Epidermal melanocyte (primary cell): ENCODE measurements around the gene TTC7B.
A peak's percentile ranks its signal among the peaks of the same experiment; 100 is the strongest.
"Not testable (repeated sequence)": the region's sequence is repeated elsewhere in the genome, so short reads cannot be mapped to it uniquely, and the experiment has no call there.

Source experiments
- DNase-seq: peaks from one replicate; pipeline ENCODE4 v3.0.0; 2011; ENCODE audit warnings: low spot score; ENCODE audit not compliant: insufficient read length

Gene TTC7B

DNA sequence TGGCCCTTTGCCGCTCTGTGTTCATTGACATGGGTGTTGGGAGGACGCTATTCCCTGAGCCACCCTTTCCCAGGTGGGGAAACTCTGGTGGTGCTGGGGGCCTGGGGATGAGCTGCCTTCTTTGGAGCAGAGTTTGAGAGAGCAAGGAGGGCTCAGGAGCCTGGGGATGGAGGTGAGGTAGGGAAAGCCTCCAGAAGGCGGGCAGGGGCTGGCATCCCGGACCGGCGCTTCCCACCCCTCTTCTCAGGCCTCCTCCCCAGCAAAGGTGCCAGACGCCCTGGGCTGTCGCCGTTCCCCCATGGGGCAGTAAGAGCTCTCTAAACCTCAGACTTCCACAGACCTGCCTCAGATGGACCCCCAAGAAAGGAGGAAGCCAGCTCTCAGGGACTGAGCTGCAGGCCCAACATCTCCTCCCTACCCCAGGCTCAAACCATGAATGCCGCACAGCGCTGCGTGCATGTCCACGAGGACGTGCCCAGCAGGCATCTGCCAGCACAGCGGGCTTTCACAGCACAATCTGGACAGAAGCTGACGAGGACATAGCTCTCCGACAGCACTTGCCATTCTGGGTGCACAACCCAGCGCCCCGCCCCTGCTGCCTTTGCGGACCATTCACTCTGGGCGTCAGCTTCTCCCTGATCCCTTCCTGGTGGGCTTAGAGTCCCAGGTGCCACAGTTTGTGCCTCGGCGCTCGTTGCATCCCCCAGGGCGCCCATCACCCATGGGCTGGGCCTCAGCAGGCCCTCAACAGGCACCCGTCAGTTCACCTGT is 14.9 kb upstream of the TTC7B start:
- no peak for DNase-seq

DNA sequence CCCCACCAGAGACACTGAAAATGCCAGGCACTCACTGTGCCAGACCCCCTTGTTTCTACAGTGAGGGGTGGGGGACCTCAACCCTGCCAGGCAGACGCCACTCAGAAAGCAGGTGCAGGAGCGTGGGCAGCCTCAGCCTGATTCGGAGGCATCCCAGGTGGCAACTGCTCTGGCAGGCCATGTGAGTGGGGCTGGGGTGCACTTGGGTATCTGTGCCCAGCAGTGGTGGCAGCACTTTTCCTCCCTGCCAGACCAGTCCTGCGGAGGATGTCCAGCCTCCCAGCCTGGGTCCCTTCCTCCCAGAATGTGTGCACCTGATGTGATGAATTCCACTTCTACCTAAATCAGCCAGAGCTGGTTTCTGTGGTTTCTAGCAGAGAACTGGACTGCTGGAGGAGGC is 13.4 kb upstream of the TTC7B start:
- no peak for DNase-seq

DNA sequence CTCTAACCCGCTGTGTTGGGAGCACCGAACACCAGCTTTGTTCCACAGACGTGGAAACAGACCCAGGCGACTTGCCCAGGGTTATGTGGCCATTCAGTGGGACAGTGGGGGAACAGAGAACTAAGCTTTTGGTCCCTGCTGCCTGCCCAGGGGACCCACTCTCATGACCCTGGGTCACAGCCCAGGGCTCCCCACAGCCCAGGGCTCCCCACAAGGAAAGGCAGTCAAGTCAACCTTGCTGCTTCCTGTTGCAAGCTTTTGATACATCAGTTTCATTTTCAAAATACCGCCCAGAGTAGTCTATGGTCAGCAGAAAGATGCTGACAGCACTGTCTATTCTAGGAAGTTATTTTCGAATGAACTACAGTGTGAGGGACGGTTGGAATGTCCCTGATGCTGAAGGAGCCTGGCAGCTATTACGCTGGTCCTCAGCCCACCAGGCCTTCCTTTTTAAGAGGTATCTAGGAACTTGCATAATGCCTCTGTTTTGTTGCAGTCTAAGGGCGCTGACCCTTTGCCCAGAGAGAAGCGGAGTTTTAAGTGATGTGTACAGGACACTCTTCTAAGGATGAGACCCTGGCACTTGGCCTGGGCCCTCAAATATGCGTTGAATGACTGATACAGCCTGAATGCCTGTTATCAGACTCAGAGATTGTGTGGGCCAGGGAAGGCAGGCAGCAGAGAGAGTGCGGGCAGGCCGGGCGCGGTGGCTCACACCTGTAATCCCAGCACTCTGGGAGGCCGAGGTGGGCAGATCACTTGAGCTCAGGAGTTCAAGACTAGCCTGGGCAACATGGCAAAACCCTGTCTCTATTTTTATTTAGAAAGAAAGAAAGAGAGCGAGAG is 12.6 kb upstream of the TTC7B start:
- no peak for DNase-seq

DNA sequence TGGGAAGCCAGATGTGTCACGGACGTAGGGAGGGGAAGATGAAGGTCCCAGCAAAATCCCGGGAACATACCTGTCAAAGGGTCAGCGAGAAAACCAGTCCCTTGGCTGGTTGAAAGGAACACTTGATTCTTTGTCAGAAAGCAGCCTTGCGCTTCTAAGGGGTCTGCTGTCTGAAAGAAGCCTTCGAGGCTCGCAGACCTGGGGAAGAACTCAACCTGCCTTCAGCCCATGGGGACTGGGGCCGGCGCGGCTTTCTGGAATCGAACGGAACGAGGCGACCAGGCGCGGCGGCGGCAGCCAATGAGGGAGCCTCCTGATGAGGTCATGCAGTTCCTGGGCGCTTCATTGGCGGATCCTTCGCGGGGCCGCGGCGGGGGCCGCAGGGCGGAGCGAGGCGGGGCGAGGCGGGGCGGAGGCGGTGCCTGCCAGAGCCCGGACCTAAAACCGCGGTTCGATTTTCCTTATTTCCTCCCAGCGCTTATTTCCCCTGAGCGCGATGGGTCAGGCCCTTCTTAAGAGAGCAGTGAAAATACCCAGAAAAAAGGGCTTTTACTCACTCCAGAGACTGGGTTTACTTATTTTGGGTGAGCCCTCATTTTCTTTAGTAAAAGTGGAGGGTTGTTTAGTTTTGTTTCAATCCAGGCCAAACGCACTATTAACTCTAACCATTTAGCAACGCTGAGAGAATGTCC is 11.8 kb upstream of the TTC7B start:
- DNase-seq, result peak; percentile 98

DNA sequence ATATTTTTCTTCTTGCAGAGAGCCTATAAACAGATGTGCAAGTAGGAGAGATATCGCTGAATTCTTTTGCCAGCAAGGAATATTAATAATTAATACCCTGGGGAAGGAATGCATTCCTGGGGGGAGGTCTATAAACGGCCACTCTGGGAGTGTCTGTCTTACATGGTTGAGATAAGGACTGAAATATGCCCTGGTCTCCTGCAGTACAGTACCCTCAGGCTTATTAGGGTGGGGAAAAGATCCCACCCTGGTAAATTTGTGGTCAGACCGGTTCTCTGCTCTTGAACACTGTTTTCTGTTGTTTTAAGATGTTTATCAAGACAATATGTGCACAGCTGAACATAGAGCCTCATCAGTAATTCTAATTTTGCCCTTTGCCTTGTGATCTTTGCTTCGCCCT is 7.3 kb upstream of the TTC7B start:
- DNase-seq, result not testable (repeated sequence)

DNA sequence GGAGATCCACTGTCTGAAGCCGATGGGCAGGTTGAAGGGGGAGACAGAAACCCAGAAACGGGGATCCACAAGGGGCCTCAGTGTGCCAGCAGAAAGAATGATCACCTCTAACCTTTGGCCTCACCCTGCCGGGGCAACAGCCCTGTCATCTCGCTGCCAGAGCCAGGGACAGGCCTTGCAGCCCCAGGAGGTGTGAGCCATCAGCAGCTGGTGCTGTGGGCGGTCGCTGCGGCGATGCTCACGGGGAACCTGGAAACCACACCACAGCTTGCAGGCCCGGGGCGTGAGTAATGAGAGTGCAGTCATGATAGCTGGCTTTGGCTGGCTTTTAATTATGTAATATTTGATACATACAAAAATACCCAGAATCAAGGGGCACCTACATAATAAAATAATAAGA is 4.7 kb upstream of the TTC7B start:
- no peak for DNase-seq

DNA sequence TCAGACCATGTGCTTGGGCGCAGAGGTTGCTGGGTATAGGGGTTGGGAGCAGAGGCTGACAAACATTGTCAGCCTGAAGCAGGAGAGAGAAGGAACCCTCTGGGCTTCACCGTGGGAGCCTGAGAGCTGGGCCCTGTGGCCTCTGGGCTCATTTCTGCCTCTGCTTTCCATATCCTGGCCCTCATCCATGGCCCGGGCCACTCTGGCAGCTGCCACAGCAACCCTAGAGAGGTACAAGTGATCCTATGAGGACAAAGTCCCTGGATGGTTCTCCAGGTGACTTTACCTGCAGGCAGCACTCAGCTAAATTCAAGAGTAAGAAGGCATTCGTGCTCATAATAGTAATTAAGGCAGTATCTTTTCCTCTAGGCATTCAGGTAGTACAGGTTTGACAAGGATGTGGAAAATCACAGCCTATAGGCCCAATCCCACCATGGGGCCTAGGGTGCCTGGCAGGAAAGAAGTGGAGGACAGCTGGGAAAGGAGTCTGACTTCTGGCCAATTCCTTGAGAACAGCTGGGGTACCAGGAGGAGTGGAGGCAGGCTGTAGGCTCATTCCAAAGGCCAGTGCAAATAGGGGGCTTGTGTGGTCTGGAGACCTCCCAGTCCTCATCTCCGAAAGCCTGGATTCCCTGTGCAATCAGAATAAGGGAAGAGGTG is 3.6 kb upstream of the TTC7B start:
- DNase-seq, result no peak

DNA sequence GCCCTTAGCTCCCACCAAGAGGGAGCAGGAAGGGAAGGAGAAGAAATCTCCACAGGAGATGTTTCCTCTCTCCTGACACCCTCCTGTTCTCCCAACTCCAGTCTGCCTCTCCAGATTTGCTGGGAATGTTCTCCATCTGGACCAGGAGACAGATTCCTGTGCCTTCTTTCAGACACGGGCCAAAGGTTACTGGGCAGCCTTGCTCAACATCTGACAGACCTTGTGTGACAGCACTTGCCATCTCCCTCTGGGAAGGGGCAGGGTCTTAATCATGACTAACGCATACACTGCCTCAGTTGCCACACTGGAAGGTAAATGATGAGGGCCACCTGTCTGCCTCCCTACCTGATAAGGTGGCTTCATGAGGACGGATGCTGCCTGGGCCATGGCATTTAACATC is 2.5 kb upstream of the TTC7B start:
- no peak for DNase-seq

DNA sequence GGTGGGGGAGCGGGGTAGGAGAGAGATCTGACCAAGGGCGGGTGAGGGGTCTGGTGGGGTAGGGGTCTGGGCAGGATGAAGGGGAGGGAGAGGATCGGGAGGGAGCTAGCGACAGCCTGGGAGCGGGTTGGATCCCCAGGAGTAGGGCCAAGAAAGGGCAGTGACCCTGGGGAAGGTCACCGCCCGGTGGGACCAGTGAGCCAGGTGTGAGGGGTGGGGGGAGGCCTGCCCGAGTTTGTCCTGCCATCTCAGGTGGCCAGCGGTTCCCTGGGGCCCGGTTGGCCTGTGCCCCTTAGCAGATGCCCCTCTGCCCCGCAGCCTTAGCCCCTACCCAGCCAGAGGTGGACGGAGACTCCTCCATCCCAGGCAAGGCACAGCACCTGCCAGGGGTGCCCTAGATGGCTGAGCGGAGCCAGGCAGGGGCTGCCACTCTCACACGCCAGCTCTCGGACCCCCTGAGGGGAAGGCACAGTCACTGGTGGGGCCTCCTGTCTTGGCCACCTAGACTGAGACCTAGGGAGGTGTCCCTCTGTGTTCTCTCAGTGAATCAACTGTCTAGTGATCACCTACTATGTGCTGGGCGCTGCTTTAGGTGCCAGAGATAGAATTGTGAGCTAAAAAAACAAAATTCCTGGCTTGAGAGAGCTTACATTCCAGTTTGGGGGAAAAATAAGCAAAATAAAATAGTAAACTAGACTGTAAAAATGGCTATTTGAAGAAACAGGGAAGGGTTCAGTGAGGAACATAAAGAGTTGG is 629 bp upstream of the TTC7B start:
- no peak for DNase-seq

DNA sequence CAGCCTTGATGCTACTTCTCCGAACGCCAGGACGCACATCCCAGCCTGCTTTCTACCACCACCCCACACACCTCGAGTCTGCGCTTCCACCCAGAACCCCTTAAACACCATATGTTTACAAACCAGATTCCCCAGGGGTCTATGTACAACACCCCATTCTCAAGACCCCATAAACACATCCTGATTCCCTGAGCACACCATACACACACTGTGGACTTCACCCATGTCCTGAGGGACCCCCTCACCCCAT is 733 bp downstream of the TTC7B start:
- DNase-seq, result no peak

DNA sequence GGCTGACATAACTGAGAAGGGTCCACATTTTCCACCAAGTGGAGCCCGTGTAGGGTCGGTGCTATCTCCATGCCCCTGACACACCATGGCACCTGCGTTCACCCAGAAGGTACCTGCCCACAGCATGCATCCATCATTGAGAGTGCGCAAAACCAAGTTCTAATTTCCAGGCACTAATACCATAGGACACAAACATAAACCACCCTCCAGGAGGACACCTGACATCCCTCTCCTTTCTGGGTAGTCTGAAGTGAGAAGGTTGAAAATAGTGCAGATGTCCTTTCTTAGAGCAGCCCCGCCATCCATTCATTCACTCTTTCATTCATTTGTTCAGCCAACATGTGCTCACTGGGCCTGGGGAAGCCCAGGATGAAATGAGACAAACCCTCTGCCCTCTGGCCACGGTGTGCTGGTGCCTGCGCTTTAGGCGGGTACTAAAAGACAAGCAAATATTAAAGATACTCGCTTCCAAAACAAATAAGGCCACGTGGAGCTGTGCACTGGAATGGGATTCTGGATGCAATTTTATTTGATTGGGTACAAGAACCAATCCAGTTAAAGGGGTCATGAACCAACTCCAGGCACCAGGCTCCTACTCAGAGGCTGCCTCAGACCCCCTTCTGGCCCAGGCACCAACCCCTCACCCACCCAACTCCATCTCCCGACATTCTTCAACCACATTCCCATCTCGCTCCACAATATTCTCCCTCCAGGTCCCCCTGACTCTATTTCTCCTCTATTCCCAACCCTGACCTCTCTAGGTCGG is 1.2 kb downstream of the TTC7B start:
- DNase-seq, result no peak

DNA sequence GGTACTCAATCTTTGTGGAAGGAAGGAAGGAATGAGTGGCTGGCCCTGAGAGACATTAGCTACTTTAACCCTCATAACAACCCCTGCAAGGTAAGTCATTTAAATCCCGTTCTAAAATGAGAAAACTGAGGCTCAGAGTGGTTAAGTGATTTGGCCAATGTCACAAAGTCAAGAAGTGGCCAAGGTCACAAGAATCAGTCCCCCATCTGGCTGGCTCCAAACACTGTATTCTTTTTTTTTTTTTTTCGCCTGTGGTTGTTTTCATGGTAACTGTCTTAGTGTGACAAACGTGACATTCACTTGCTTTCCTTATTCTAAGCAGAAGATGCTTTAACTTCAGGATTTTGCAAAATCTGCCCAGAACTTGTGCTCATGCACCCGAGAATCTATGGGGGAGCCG is 2.8 kb downstream of the TTC7B start:
- DNase-seq, result no peak

DNA sequence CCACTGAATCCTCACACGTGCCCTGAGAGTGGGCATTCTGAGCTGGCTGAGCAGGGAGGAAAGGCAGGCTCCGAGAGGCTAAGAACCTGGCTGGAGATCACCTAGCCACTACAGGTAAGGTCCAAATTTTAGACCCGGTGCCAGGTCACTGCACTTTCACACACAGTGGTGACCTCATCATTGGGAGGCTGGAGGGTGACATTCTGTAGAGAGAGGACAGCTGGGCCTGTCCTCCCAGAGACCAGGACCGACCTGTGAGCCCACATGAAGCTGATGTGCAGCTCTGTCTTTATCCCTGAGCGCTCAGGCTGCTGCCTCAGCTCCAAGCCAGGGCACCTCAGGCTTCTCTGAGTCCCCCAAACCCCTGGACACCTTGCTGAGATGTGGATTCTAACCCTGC is 4.1 kb downstream of the TTC7B start:
- DNase-seq, result no peak

DNA sequence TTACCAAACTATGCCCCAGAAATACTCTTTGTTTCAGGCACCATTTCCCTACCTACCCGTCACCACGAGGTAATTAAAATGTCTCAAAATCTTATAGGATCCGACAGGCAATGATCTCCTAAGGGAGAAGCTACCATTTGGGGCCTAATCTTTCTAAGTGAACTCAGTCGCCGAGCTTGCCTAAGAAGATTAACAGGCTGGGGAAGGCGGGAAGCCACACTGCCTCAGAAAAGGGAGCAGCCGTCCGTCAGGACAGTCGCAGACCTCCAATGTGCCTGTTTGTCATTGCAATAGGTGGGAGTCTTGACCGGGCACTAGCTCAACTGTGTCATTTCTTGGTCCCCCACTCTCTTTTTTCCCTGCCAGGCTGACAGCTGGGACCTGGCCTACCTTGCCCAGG is 4.6 kb downstream of the TTC7B start:
- no peak for DNase-seq

DNA sequence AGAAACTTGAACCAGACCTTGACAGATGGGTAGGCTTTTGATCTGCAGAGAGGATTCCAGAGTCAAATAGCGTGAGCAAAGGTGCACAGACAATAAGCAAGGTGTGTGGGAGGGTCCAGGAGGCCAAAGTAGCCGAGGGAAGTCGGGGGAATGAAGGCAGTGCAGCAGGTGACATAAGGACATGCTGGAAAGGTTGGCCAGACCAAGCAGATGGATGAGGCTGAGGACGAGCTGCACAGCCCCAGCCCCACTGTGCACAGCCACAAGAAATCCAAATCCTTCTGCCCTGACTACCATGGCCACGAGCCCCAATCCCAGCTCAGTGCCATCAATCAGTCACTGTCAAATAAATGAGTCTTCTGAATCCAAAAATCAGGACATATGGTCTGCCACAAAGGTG is 5.4 kb downstream of the TTC7B start:
- DNase-seq, result no peak

DNA sequence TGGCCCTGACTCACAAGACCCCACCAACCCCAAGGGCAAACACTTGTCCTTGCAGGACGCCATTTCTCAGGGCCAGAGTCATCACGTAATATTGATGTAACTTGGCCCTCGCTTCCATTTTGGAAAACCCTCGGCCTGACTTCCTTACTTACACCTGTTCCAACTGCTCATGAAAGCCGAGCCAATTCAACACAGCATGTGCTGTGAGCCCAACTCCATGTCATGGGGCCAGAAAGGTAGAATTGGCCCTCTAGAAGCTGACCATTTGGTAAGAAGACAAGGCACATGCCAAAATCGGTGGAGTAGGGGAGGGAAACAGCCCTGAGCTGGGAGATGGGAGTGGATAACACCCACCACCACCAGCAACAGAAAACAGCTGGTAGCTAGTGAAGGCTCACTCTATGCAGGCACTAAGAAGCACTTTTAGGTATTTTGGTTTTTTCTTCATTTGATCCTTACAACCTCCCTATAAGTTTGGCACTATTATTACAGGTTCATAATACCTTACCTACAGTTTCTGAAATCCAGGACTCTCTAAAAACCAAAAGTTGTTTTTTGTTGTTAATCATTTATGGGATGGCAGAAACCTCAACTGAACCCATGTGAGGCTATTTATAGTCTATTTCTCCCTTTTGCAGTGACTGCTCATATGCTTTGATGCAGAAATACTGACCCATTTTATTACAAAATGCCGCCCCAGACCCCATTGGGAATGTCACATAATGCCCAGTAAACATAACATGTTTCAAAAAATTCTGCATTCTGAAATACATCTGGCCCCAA is 6.5 kb downstream of the TTC7B start:
- no peak for DNase-seq

DNA sequence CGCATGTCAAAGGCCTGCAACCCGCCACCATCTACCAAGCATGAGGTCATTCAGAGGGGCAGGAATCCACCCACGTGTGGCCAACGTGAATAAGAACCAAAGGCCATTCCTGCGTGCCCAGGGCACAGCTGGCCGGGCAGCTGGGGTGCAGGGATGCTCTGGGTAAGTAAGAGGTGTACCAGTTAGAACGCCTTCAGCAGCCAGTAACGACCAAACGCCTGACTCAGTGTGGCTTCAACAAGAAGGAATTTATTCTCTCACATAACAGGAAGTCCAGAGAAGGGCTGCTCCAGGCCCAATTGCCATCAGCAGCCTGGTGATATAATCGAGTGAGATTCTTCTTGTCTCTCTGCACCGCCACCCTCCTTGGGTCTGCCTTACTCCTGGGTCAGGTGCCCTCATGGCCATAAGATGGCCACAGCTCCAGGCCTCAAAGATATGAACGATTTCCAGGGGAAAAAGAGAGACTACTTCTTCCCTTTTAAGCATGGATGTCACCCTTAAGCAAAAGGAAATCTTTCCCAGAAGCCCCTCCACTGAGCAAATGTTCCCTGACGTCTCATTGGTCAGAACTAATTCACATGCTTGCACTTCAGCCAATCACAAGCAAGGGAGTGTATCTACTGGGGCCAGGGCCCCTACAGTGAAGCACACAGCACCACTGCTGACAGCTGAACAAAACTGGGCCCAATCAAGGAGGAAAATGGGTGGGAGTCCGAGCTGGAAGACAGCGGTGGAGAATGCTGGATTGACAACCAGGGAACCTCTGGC is 7.3 kb downstream of the TTC7B start:
- no peak for DNase-seq

DNA sequence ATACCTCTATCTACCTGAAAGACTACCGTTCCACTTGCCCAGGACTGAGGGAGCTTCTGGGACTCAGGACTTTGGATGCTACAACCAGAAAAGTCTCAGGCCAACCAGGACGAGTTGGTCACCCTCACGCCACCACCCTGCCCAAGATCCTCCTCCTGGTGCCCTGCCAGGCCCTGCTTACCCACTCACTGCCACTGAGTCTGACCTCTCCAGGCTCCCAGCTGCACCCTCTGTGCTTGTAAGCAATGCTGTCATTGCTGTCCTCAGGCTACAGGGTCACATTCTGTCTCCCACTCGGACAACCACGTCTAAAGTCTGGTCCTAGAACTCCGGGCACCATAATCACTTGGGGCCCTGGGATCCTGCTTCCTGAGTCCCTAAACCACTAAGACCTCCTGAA is 9.2 kb downstream of the TTC7B start:
- DNase-seq, result no peak
